ENCODE data around the gene ARHGAP12.
"Not testable (repeated sequence)": the region's sequence is repeated elsewhere in the genome, so short reads cannot be mapped to it uniquely, and the experiment has no call there.

The ARHGAP12 gene

GRCh38 chr10:31928549-31929260 lies at the start of gene ARHGAP12:
TSS of gene ARHGAP12 (minus strand) at chr10:31928831. CDS start at chr10:31908855, 19,976 bp downstream.
- DNase-seq (ENCODE audit: low read depth) = peak; percentile 77

- no peak for DNase-seq (ENCODE audit: low read depth)
Measured at GRCh38 chr10:31978156-31978483, 49.5 kb upstream of the ARHGAP12 start.

- DNase-seq (ENCODE audit: low read depth) = no peak
Measured at GRCh38 chr10:31977440-31978155, 49.0 kb upstream of the ARHGAP12 start.

GRCh38 chr10:31975157-31975765 lies 46.6 kb upstream of the ARHGAP12 start:
- no peak for DNase-seq (ENCODE audit: low read depth)

- no peak for DNase-seq (ENCODE audit: low read depth)
Measured at GRCh38 chr10:31974434-31975124, 45.9 kb upstream of the ARHGAP12 start.

- DNase-seq (ENCODE audit: low read depth) = no peak
Measured at GRCh38 chr10:31972519-31973041, 43.9 kb upstream of the ARHGAP12 start.

GRCh38 chr10:31969847-31970246 lies 41.2 kb upstream of the ARHGAP12 start:
- not testable (repeated sequence) for DNase-seq (ENCODE audit: low read depth)

- no peak for DNase-seq (ENCODE audit: low read depth)
Measured at GRCh38 chr10:31963589-31963980, 35.0 kb upstream of the ARHGAP12 start.

- no peak for DNase-seq (ENCODE audit: low read depth)
Measured at GRCh38 chr10:31962826-31963588, 34.4 kb upstream of the ARHGAP12 start.

GRCh38 chr10:31961277-31962074 lies 32.8 kb upstream of the ARHGAP12 start:
- no peak for DNase-seq (ENCODE audit: low read depth)

GRCh38 chr10:31959461-31960173 lies 31.0 kb upstream of the ARHGAP12 start:
- DNase-seq (ENCODE audit: low read depth) = no peak

GRCh38 chr10:31958856-31959255 lies 30.2 kb upstream of the ARHGAP12 start:
- no peak for DNase-seq (ENCODE audit: low read depth)

- DNase-seq (ENCODE audit: low read depth) = no peak
Measured at GRCh38 chr10:31956200-31956946, 27.7 kb upstream of the ARHGAP12 start.

GRCh38 chr10:31954410-31955191 lies 26.0 kb upstream of the ARHGAP12 start:
- DNase-seq (ENCODE audit: low read depth) = no peak

GRCh38 chr10:31953480-31953879 lies 24.8 kb upstream of the ARHGAP12 start:
- no peak for DNase-seq (ENCODE audit: low read depth)

GRCh38 chr10:31953080-31953479 lies 24.4 kb upstream of the ARHGAP12 start:
- no peak for DNase-seq (ENCODE audit: low read depth)

- no peak for DNase-seq (ENCODE audit: low read depth)
Measured at GRCh38 chr10:31952066-31952465, 23.4 kb upstream of the ARHGAP12 start.

GRCh38 chr10:31949266-31949665 lies 20.6 kb upstream of the ARHGAP12 start:
- no peak for DNase-seq (ENCODE audit: low read depth)

GRCh38 chr10:31948021-31948420 lies 19.4 kb upstream of the ARHGAP12 start:
- DNase-seq (ENCODE audit: low read depth) = no peak
